SIG-M5 (cell line): ENCODE data around the gene TMOD1.

Source experiments
- DNase-seq: peaks from one replicate; lab custom pipeline; 2025; lab: John Stamatoyannopoulos, UW

The TMOD1 gene

GRCh38 chr9:97632985-97633858, 131.8 kb downstream of the TMOD1 start, which contains the start of the genes NCBP1 and TSTD2:
Gene NCBP1 (plus strand): TSS chr9:97633821. CDS start chr9:97633882, 61 bp downstream.
Gene TSTD2 (minus strand): TSS chr9:97633368. CDS start chr9:97627562, 5,806 bp downstream.
- peak; percentile 97 for DNase-seq

GRCh38 chr9:97633859-97634490, 132.5 kb downstream of the TMOD1 start:
- DNase-seq = no peak

GRCh38 chr9:97635026-97635425, 133.6 kb downstream of the TMOD1 start:
- DNase-seq = no peak

GRCh38 chr9:97636903-97637302, 135.4 kb downstream of the TMOD1 start:
- no peak for DNase-seq

- DNase-seq = no peak
Observed at GRCh38 chr9:97638666-97639065, 137.2 kb downstream of the TMOD1 start.

- no peak for DNase-seq
Observed at GRCh38 chr9:97640325-97640724, 138.9 kb downstream of the TMOD1 start.

GRCh38 chr9:97645720-97646119, 144.3 kb downstream of the TMOD1 start:
- DNase-seq = no peak

- DNase-seq = no peak
Observed at GRCh38 chr9:97647996-97648395, 146.5 kb downstream of the TMOD1 start.
